ENCODE data around the gene SSC5D. TPM values are rescaled to one million over a fixed set of nuclear protein-coding genes. Genes with fewer than 3 reads are reported as not detected.

SSC5D gene
- total and polyA plus RNA-seq, 2 of the 4 experiments (the other 2 are of a cell fraction), result 1.4 to 19.1 TPM

DNA sequence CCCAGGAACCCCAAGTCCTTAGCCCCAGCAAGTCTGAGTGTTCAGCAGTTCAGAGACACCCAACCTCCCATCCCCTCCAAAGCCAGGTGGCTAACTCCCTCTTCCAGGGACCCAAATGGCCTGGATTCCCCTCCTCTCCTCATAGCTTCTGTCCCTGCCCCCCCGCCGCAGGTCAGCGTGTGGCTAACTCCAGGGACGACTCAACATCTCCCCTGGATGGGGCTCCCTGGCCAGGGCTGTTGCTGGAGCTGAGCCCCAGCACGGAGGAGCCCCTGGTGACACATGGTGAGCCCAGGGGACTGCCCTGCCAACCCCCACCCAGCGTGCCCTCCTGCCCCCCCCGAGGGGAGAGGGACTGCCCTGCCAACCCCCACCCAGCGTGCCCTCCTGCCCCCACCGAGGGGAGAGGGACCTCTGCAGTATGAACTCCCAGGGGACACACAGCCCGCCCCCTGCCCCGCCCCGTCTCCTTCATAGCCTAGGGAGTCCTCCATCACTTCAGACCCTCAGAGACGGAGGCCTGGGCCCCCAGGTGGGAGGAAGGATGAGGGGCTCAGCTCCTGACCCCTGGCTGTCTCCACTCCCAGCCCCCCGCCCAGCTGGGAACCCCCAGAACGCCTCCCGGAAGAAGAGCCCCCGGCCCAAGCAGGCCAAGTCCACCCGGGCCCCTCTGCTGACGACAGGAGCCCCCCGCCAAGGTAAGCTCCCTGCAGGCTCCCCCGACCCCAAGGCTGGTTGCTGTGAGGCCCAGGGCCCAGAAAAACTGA is 1.7 kb downstream of the SSC5D start:
- no peak overlapping the region for H2BK15ac ChIP-seq (ENCODE audit: low read depth, low read length)
- H2BK20ac ChIP-seq (ENCODE audit: low read depth, low read length), result no peak overlapping the region
- no peak overlapping the region for H3K18ac ChIP-seq (ENCODE audit: low read depth, low read length)
- peaks cover 5 to 33% of the 10 kb centered on the region in 2 experiments for H3K79me1 ChIP-seq (ENCODE audit: low read depth in 1 of 2, low read length in 2 of 2)
- no peak for ATAC-seq (ENCODE audit: low read depth)
- H2AFZ ChIP-seq (replicated peaks; ENCODE audit: low read length, poor library complexity), result peak overlapping the region; percentile 10
- H3K27me3 ChIP-seq (ENCODE audit: control insufficient read depth, insufficient read depth, low read length), result no peaks in the 10 kb centered on the region
- no peak overlapping the region for H3K4me2 ChIP-seq (ENCODE audit: low read depth, low read length)
- peaks cover 45% of the 10 kb centered on the region for H3K4me1 ChIP-seq (ENCODE audit: control insufficient read depth, insufficient read depth, low read length)
- POLR2A ChIA-PET (ENCODE audit: unreplicated experiment), result no interaction called here
- CTCF ChIA-PET, result no interaction called here
- no peak overlapping the region for H3K4me3 ChIP-seq (ENCODE audit: insufficient read depth, low read depth, low read length)
- no peak overlapping the region for H4K8ac ChIP-seq (ENCODE audit: low read depth in 2 of 2, low read length in 2 of 2)
- H3K9ac ChIP-seq (ENCODE audit: low read depth, low read length), result no peak overlapping the region
- no peak overlapping the region; the same call in 1 of the 2 replicates for H2AK5ac ChIP-seq (ENCODE audit: low read depth, low read length)
- 0 out of 2 replicates have a peak, but pooled peaks cover 4% of the 10 kb centered on the region for H4K20me1 ChIP-seq (ENCODE audit: insufficient read depth, low read length)
- H3K4ac ChIP-seq (ENCODE audit: low read depth, low read length), result peak overlapping the region; percentile 52
- H4K5ac ChIP-seq (ENCODE audit: low read depth, low read length), result no peak overlapping the region
- peak overlapping the region; percentile 70 for H2AK9ac ChIP-seq (replicated peaks; ENCODE audit: low read depth, low read length, poor library complexity)
- BruUV-seq (replicated peaks), result no TSS peak
- no peaks in the 10 kb centered on the region for H3K9me3 ChIP-seq (ENCODE audit: control insufficient read depth, insufficient read depth, low read length)
- no peak overlapping the region for H3K56ac ChIP-seq (ENCODE audit: extremely low read depth, insufficient read depth, low read length)
- H3K27ac ChIP-seq (ENCODE audit: insufficient read depth, low read length), result no peak overlapping the region
- peak overlapping the region; percentile 42; the same call in 1 of the 2 replicates for H2BK120ac ChIP-seq (ENCODE audit: low read depth, low read length)
- no peak for DNase-seq
- intact Hi-C loops (cut with micrococcal nuclease), result no loop called here
- TF ChIP-seq POLR2A (IDR thresholded peaks at IDR 0.05; ENCODE audit: low read depth, low read length), result no peak
- TF ChIP-seq CEBPB (IDR thresholded peaks at IDR 0.05; ENCODE audit: low read depth, low read length), result no peak
- TF ChIP-seq MXI1 (IDR thresholded peaks at IDR 0.05; ENCODE audit: borderline replicate concordance, low read depth, low read length), result no peak
- TF ChIP-seq, protein P1, sequence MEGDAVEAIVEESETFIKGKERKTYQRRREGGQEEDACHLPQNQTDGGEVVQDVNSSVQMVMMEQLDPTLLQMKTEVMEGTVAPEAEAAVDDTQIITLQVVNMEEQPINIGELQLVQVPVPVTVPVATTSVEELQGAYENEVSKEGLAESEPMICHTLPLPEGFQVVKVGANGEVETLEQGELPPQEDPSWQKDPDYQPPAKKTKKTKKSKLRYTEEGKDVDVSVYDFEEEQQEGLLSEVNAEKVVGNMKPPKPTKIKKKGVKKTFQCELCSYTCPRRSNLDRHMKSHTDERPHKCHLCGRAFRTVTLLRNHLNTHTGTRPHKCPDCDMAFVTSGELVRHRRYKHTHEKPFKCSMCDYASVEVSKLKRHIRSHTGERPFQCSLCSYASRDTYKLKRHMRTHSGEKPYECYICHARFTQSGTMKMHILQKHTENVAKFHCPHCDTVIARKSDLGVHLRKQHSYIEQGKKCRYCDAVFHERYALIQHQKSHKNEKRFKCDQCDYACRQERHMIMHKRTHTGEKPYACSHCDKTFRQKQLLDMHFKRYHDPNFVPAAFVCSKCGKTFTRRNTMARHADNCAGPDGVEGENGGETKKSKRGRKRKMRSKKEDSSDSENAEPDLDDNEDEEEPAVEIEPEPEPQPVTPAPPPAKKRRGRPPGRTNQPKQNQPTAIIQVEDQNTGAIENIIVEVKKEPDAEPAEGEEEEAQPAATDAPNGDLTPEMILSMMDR (conservative IDR thresholded peaks at IDR 0.05; ENCODE audit: low read depth, low read length), result no peak
- no peak for TF ChIP-seq RFX5 (IDR thresholded peaks at IDR 0.05; ENCODE audit: low read depth, low read length)
- no peak for TF ChIP-seq RAD21 (IDR thresholded peaks at IDR 0.05; ENCODE audit: low read length)
- TF ChIP-seq BHLHE40 (IDR thresholded peaks at IDR 0.05; ENCODE audit: low read depth, low read length), result no peak
- no peak for TF ChIP-seq SMC3 (IDR thresholded peaks at IDR 0.05; ENCODE audit: low read depth, low read length)
- TF ChIP-seq, protein P2, sequence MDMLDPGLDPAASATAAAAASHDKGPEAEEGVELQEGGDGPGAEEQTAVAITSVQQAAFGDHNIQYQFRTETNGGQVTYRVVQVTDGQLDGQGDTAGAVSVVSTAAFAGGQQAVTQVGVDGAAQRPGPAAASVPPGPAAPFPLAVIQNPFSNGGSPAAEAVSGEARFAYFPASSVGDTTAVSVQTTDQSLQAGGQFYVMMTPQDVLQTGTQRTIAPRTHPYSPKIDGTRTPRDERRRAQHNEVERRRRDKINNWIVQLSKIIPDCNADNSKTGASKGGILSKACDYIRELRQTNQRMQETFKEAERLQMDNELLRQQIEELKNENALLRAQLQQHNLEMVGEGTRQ (IDR thresholded peaks at IDR 0.05; ENCODE audit: low read depth, low read length), result no peak
- TF ChIP-seq, protein P3, sequence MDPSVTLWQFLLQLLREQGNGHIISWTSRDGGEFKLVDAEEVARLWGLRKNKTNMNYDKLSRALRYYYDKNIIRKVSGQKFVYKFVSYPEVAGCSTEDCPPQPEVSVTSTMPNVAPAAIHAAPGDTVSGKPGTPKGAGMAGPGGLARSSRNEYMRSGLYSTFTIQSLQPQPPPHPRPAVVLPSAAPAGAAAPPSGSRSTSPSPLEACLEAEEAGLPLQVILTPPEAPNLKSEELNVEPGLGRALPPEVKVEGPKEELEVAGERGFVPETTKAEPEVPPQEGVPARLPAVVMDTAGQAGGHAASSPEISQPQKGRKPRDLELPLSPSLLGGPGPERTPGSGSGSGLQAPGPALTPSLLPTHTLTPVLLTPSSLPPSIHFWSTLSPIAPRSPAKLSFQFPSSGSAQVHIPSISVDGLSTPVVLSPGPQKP (IDR thresholded peaks at IDR 0.05; ENCODE audit: borderline replicate concordance, low read depth, low read length), result no peak
- no peak for TF ChIP-seq MAZ (IDR thresholded peaks at IDR 0.05; ENCODE audit: borderline replicate concordance, low read depth, low read length)
- TF ChIP-seq FOS (IDR thresholded peaks at IDR 0.05; ENCODE audit: low read depth, low read length), result no peak
- no peak for TF ChIP-seq RCOR1 (IDR thresholded peaks at IDR 0.05; ENCODE audit: insufficient replicate concordance, low read length)
- TF ChIP-seq MAFK (IDR thresholded peaks at IDR 0.05; ENCODE audit: low read depth, low read length), result no peak
- no peak for TF ChIP-seq CHD1 (IDR thresholded peaks at IDR 0.05; ENCODE audit: low read depth, low read length)
- H4K91ac ChIP-seq (ENCODE audit: insufficient read depth, low read depth, low read length), result no peak overlapping the region
- in situ Hi-C loops (cut with MboI; ENCODE audit: low sequenced_read_pairs), result loop anchor here (25.0 kb wide), 1 partner anchor 1028 kb away; the partner anchor contains the start of genes CDC42EP5 and LENG9
- no peaks in the 10 kb centered on the region for H3K36me3 ChIP-seq (ENCODE audit: control insufficient read depth, insufficient read depth, low read length)
- H3K9me1 ChIP-seq (ENCODE audit: insufficient read depth, low read length), result peaks cover 7% of the 10 kb centered on the region
- H2BK5ac ChIP-seq (ENCODE audit: low read depth, low read length, poor library complexity, severe bottlenecking), result peak overlapping the region; percentile 16
- no peak overlapping the region for H3K14ac ChIP-seq (replicated peaks; ENCODE audit: low read depth, low read length)
- WGBS, 2 experiments (ENCODE audit: extremely low coverage in 2 of 2, insufficient read length in 1 of 2), result 80% methylated on average over 3 of the region's 21 CpGs; no CpG with 5 or more reads in 1 of the 2 experiments
- no peak overlapping the region for H3K23ac ChIP-seq (ENCODE audit: low read depth, low read length)
- dilution Hi-C loops (cut with HindIII; ENCODE audit: low sequenced_read_pairs, unreplicated experiment), result no loop called here

Data from IMR-90 (cell line).